Tibial artery (tissue), 4 donors: Measurements from ENCODE around the gene TBX19.

Experiments used
- DNase-seq, 2 donors: peaks; one replicate each; pipeline ENCODE4 v3.0.0-alpha.2; 2019
- H3K27ac ChIP-seq, 2 donors: fragments of 200-600 bp; sonication (generic) in 1 of 2; 1 replicate in 1 of 2; 2 replicates in 1 of 2; pipeline ENCODE4 v1.5.1; 2018 to 2019; ENCODE audit warnings: mild to moderate bottlenecking in 1 of 2
- H3K27me3 ChIP-seq, 2 donors: fragments of 200-600 bp; sonication (generic) in 1 of 2; one replicate each; pipeline versions ENCODE4 v1.5.1 to v1.6.0; 2016 to 2019
- H3K36me3 ChIP-seq, 3 donors: fragments of 200-600 bp; sonication (generic) in 2 of 3; one replicate each; pipeline ENCODE4 v1.5.1; 2016 to 2019; ENCODE audit warnings: mild to moderate bottlenecking in 2 of 3
- H3K4me1 ChIP-seq, 4 donors: fragments of 200-600 bp; sonication (generic) in 2 of 4; 1 replicate in 3 of 4; 2 replicates in 1 of 4; pipeline ENCODE4 v1.5.1; 2016 to 2019
- H3K4me3 ChIP-seq, 2 donors: fragments of 200-600 bp; sonication (generic) in 1 of 2; 1 replicate in 1 of 2; 2 replicates in 1 of 2; pipeline ENCODE4 v1.5.1; 2018 to 2019; ENCODE audit warnings: mild to moderate bottlenecking in 2 of 2
- H3K9me3 ChIP-seq, 3 donors: fragments of 200-600 bp; sonication (generic) in 1 of 3; one replicate each; pipeline ENCODE4 v1.5.1; 2016 to 2019
- CTCF ChIP-seq, 2 experiments: fragments of 200-600 bp in 1 of 2; fragments of 450-650 bp in 1 of 2; IDR thresholded peaks; one replicate each; pipeline ENCODE4 v1.5.1; 2017 to 2019; ENCODE audit warnings: antibody characterized with exemption in 2 of 2, mild to moderate bottlenecking in 1 of 2, moderate library complexity in 1 of 2
- intact Hi-C: fragments of 100-400 bp; cut with DNase I; formaldehyde crosslinking; loops from one replicate; pipeline ENCODE4 v1.15.0; 2023; ENCODE audit warnings: low total_unique reads

TBX19 gene

GRCh38 chr1:168312718-168313604 is 32.3 kb downstream of the TBX19 start:
- Histone ChIP-seq H3K9me3 (no peaks in the 10 kb centered on the region), H3K4me1 (no peaks in the 10 kb centered on the region), H3K27me3 (no peaks in the 10 kb centered on the region), H3K36me3 (peaks cover 4 to 47% (median 29%) of the 10 kb centered on the region in 3 donors), H3K27ac (no peak overlapping the region), H3K4me3 (no peak overlapping the region)
- intact Hi-C loops = no loop called here
- no peak for TF ChIP-seq CTCF (IDR thresholded peaks at IDR 0.05)
- no peak for DNase-seq

DNA sequence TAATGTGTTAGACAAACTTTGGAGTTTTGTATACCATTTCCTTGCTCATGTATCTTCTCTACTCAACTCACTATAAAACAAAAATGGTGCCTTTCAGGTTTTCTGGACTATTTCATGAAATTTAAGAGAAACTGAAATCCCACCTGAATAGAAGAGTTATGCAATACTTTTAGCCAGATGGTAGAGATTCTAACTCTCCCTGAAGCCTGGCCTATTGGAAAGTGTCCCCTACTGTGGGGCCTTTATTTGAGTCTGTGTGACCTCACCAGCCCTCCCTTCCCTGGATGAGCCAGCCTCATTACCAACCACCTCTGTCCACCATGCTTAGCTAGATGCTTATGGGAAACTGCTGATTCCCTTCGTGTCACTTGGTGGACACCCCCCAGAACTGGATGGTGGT is 35.5 kb downstream of the TBX19 start:
- Histone ChIP-seq H3K4me3 (no peak overlapping the region), H3K4me1 (no peaks in the 10 kb centered on the region), H3K9me3 (no peaks in the 10 kb centered on the region), H3K36me3 (peaks cover 0 to 28% (median 14%) of the 10 kb centered on the region in 3 donors), H3K27me3 (no peaks in the 10 kb centered on the region), H3K27ac (no peak overlapping the region)
- no peak for DNase-seq
- no peak for TF ChIP-seq CTCF (IDR thresholded peaks at IDR 0.05)
- intact Hi-C loops = no loop called here

DNA sequence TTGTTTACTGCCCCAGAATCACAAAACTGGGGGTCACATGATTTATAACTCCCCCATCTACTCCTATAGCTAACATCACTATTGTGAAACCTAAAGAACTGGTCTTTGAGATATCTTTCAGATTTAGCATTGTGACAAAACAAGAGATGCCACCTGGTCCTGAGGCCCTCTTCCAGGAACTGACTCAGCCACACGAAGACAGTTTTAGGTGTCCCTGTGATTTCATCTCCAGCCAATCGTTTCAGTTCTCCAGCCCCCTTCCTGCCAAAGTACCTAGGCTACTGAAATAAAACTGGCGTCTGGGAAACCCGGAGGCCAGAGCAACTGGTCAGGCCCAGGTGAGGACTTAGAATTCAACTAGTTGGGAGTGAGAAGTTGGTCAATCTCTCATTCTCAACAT is 36.6 kb downstream of the TBX19 start:
- Histone ChIP-seq H3K36me3 (peaks cover 0 to 23% (median 14%) of the 10 kb centered on the region in 3 donors), H3K27me3 (no peaks in the 10 kb centered on the region), H3K4me1 (no peaks in the 10 kb centered on the region), H3K4me3 (no peak overlapping the region), H3K27ac (no peak overlapping the region), H3K9me3 (no peaks in the 10 kb centered on the region)
- no peak for TF ChIP-seq CTCF (IDR thresholded peaks at IDR 0.05)
- no peak for DNase-seq
- intact Hi-C loops = no loop called here

GRCh38 chr1:168319691-168320090 is 39.0 kb downstream of the TBX19 start:
- no peaks in the 10 kb centered on the region for H3K4me1 ChIP-seq
- intact Hi-C loops = no loop called here
- H3K36me3 ChIP-seq = peaks cover 0 to 6% (median 6%) of the 10 kb centered on the region in 3 donors
- no peak overlapping the region for H3K27ac ChIP-seq
- DNase-seq = no peak
- no peaks in the 10 kb centered on the region for H3K9me3 ChIP-seq
- H3K27me3 ChIP-seq = no peaks in the 10 kb centered on the region
- TF ChIP-seq CTCF (IDR thresholded peaks at IDR 0.05) = no peak
- no peak overlapping the region for H3K4me3 ChIP-seq

DNA sequence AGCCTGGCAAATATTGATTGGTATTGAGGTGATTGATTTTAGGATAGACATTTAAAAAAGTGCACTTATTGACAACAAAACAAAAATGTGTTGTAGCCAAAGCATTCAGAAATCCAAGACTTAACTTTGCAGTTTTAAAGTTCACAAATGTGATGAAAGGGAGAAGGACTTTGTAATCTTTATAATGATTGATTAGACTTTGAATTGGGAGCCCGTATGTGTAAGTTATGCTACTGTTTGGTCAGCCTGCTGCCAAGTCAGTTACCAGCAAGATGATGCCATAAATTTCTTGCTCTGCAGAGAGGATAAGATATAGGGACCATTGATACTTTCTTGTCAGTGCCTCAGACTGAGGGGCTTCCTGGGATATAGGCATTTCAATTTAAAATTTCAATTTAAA is 39.5 kb downstream of the TBX19 start:
- no peak for TF ChIP-seq CTCF (IDR thresholded peaks at IDR 0.05)
- Histone ChIP-seq H3K9me3 (no peaks in the 10 kb centered on the region), H3K27ac (no peak overlapping the region), H3K36me3 (peaks cover 0 to 6% (median 6%) of the 10 kb centered on the region in 3 donors), H3K4me3 (no peak overlapping the region), H3K27me3 (no peaks in the 10 kb centered on the region), H3K4me1 (no peaks in the 10 kb centered on the region)
- DNase-seq = no peak
- intact Hi-C loops = no loop called here
